ENCODE measurements around the gene CWC27.

Gene CWC27

DNA sequence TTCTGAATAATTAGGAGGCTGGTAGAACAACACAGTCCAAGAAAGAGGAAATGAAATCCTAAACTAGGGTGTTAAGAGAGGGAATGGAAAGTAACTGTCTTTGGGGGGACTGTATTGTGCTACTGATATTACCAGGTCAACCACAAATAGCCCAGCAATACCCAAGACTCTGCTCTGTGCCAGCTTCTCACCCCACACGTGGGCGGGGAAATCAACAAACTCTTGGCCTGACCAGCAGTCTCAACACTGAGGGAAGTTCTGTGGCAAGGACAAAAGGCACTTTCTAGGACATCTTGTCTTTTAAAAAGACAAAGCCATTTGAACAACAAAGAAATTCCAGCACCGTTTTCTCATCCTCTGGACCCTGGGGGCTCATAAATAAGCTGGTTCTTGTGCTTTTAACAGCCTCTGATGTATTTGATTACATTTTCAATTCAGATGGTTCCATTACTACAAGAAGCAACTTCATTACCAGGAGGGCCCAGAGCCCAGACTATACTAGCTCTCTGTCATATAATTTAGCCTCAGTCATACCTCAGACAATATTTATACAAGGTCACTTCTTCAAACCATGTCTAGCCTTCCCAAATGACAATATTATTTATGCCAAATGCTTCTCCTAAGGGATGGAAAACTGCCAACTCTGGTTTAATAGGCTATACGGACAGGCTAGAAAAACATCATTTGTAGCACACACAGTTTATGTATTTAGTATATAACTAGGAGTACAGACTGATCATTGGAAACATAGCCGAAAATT lies 297.8 kb downstream of the CWC27 start:
- in situ Hi-C loops (cut with HindIII; ENCODE audit: low pct_unique_long_range_greater_than_20kb, low sequenced_read_pairs), result no loop called here
- no peak for DNase-seq (ENCODE audit: low read depth in 1 of 2, low spot score in 1 of 2)
- no peak for TF ChIP-seq JUND (IDR thresholded peaks at IDR 0.05; ENCODE audit: low read depth)

GRCh38 chr5:65067147-65067506 lies 298.4 kb downstream of the CWC27 start:
- in situ Hi-C loops (cut with HindIII; ENCODE audit: low pct_unique_long_range_greater_than_20kb, low sequenced_read_pairs), result no loop called here

More at GRCh38 chr5:65067147-65067506, 298.4 kb downstream of the CWC27 start:
- no peak for DNase-seq (ENCODE audit: low read depth in 1 of 2, low spot score in 1 of 2)
- no peak for TF ChIP-seq JUND (IDR thresholded peaks at IDR 0.05; ENCODE audit: low read depth)

Measured in T47D (cell line).